ENCODE measurements around the gene C1orf159.
"Not testable (repeated sequence)": the region's sequence is repeated elsewhere in the genome, so short reads cannot be mapped to it uniquely, and the experiment has no call there.

Gene C1orf159

DNA sequence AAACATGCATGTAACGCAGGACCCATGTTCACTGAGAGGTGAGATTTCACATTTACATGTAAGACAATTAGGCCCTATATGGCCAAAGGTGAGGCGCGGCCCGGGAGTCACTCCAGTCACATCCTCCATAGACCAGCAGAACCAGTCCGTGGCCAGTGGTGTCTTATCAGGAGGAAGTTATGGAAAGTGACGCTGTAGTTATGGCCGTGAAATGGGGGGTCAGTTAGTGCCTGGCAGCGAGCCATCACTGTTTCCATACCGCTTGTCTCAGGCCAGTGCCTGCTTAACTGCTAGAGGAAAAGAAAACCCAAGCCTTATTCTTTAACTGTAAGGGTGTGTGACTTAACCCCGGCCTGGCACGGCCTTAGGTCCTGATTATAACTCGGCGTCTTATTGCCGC, 6.1 kb downstream of the C1orf159 start:
- no peak overlapping the region for H3K4me2 ChIP-seq (ENCODE audit: low read length)
- H4K8ac ChIP-seq (ENCODE audit: low read depth, low read length) = no peak overlapping the region
- no peak overlapping the region for H3K23ac ChIP-seq (ENCODE audit: low read length)
- peaks cover 1% of the 10 kb centered on the region for H3K36me3 ChIP-seq (ENCODE audit: control insufficient read depth, insufficient read depth, low read length)
- H3K4me1 ChIP-seq (ENCODE audit: control insufficient read depth, low read depth, low read length) = no peaks in the 10 kb centered on the region
- no peak overlapping the region for H3K27ac ChIP-seq (ENCODE audit: low read depth, low read length)
- H3K4me3 ChIP-seq (ENCODE audit: low read length) = no peak overlapping the region
- H2BK5ac ChIP-seq (ENCODE audit: low read length) = no peak overlapping the region
- no peaks in the 10 kb centered on the region for H3K27me3 ChIP-seq (ENCODE audit: insufficient read depth, low read length, poor library complexity)
- no peaks in the 10 kb centered on the region for H3K79me2 ChIP-seq (ENCODE audit: control insufficient read depth, insufficient read depth, low read length)
- WGBS (ENCODE audit: extremely low coverage, insufficient coverage, low lambda C conversion rate) = no CpG with 5 or more reads among the region's 14 CpGs
- H2BK15ac ChIP-seq (replicated peaks; ENCODE audit: low read depth) = no peak overlapping the region
- H3K18ac ChIP-seq (ENCODE audit: low read length) = no peak overlapping the region
- peaks cover 9% of the 10 kb centered on the region for H3K79me1 ChIP-seq (ENCODE audit: low read length)
- no peak overlapping the region for H2AK5ac ChIP-seq (ENCODE audit: low read length)
- H3K56ac ChIP-seq (ENCODE audit: low read length) = no peak overlapping the region
- no peak overlapping the region for H3K9ac ChIP-seq (ENCODE audit: low read length)
- DNase-seq = no peak
- no peak overlapping the region for H4K5ac ChIP-seq (ENCODE audit: low read length)
- no peak overlapping the region for H2BK120ac ChIP-seq (ENCODE audit: low read depth, low read length)
- no peak overlapping the region for H3K4ac ChIP-seq (ENCODE audit: low read depth, low read length)

GRCh38 chr1:1106510-1107221, 9.2 kb downstream of the C1orf159 start:
- DNase-seq = no peak
- no peak overlapping the region for H2BK15ac ChIP-seq (replicated peaks; ENCODE audit: low read depth)
- H3K27me3 ChIP-seq (ENCODE audit: insufficient read depth, low read length, poor library complexity) = no peaks in the 10 kb centered on the region
- no CpG with 5 or more reads among the region's 31 CpGs for WGBS (ENCODE audit: extremely low coverage, insufficient coverage, low lambda C conversion rate)
- H3K4me2 ChIP-seq (ENCODE audit: low read length) = no peak overlapping the region
- no peak overlapping the region for H3K9ac ChIP-seq (ENCODE audit: low read length)
- no peak overlapping the region for H4K5ac ChIP-seq (ENCODE audit: low read length)
- H3K56ac ChIP-seq (ENCODE audit: low read length) = no peak overlapping the region
- H3K4me3 ChIP-seq (ENCODE audit: low read length) = no peak overlapping the region
- H4K8ac ChIP-seq (ENCODE audit: low read depth, low read length) = no peak overlapping the region
- no peaks in the 10 kb centered on the region for H3K4me1 ChIP-seq (ENCODE audit: control insufficient read depth, low read depth, low read length)
- no peak overlapping the region for H3K4ac ChIP-seq (ENCODE audit: low read depth, low read length)
- H3K36me3 ChIP-seq (ENCODE audit: control insufficient read depth, insufficient read depth, low read length) = no peaks in the 10 kb centered on the region
- no peak overlapping the region for H3K27ac ChIP-seq (ENCODE audit: low read depth, low read length)
- H3K23ac ChIP-seq (ENCODE audit: low read length) = no peak overlapping the region
- no peak overlapping the region for H2AK5ac ChIP-seq (ENCODE audit: low read length)
- H3K79me2 ChIP-seq (ENCODE audit: control insufficient read depth, insufficient read depth, low read length) = no peaks in the 10 kb centered on the region
- no peak overlapping the region for H3K18ac ChIP-seq (ENCODE audit: low read length)
- no peak overlapping the region for H2BK5ac ChIP-seq (ENCODE audit: low read length)
- H2BK120ac ChIP-seq (ENCODE audit: low read depth, low read length) = no peak overlapping the region
- peaks cover 6% of the 10 kb centered on the region for H3K79me1 ChIP-seq (ENCODE audit: low read length)

GRCh38 chr1:1104152-1104551, 11.7 kb downstream of the C1orf159 start:
- not testable (repeated sequence) for H3K4ac ChIP-seq (ENCODE audit: low read depth, low read length); H3K79me1 ChIP-seq (ENCODE audit: low read length); H3K4me2 ChIP-seq (ENCODE audit: low read length); H3K27ac ChIP-seq (ENCODE audit: low read depth, low read length); H3K56ac ChIP-seq (ENCODE audit: low read length); H2BK5ac ChIP-seq (ENCODE audit: low read length); H2AK5ac ChIP-seq (ENCODE audit: low read length); H3K18ac ChIP-seq (ENCODE audit: low read length); H4K8ac ChIP-seq (ENCODE audit: low read depth, low read length); H3K79me2 ChIP-seq (ENCODE audit: control insufficient read depth, insufficient read depth, low read length); H4K5ac ChIP-seq (ENCODE audit: low read length); H2BK15ac ChIP-seq (replicated peaks; ENCODE audit: low read depth); H3K27me3 ChIP-seq (ENCODE audit: insufficient read depth, low read length, poor library complexity); DNase-seq; H3K4me1 ChIP-seq (ENCODE audit: control insufficient read depth, low read depth, low read length); H3K36me3 ChIP-seq (ENCODE audit: control insufficient read depth, insufficient read depth, low read length); H3K9ac ChIP-seq (ENCODE audit: low read length); H3K4me3 ChIP-seq (ENCODE audit: low read length); H2BK120ac ChIP-seq (ENCODE audit: low read depth, low read length); H3K23ac ChIP-seq (ENCODE audit: low read length)
- WGBS (ENCODE audit: extremely low coverage, insufficient coverage, low lambda C conversion rate) = no CpG with 5 or more reads among the region's 6 CpGs

DNA sequence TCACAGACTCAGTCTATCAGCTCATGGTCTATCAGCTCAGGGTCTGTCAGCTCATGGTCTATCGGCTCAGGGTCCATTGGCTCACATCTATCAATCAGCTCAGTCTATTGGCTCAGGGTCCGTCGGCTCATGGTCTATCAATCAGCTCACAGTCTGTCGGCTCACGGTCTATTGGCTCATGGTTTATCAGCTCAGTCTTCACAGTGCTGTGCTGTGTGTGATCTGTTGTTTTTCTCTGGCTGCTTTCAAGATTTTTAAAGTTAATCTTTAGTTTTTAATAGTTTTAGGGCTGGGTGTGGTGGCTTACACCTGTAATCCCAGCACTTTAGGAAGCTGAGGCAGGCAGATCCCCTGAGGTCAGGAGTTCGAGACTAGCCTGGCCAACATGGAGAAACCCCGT, 14.4 kb downstream of the C1orf159 start:
- Histone ChIP-seq H3K79me2 (ENCODE audit: control insufficient read depth, insufficient read depth, low read length) (no peaks in the 10 kb centered on the region), H3K4me3 (ENCODE audit: low read length) (no peak overlapping the region), H3K18ac (ENCODE audit: low read length) (no peak overlapping the region), H3K4me2 (ENCODE audit: low read length) (no peak overlapping the region), H3K23ac (ENCODE audit: low read length) (no peak overlapping the region), H3K4ac (ENCODE audit: low read depth, low read length) (no peak overlapping the region), H2BK15ac (replicated peaks; ENCODE audit: low read depth) (no peak overlapping the region), H2AK5ac (ENCODE audit: low read length) (no peak overlapping the region), H3K27me3 (ENCODE audit: insufficient read depth, low read length, poor library complexity) (no peaks in the 10 kb centered on the region), H3K36me3 (ENCODE audit: control insufficient read depth, insufficient read depth, low read length) (no peaks in the 10 kb centered on the region), H3K27ac (ENCODE audit: low read depth, low read length) (no peak overlapping the region), H2BK5ac (ENCODE audit: low read length) (no peak overlapping the region), H3K79me1 (ENCODE audit: low read length) (peaks cover 2% of the 10 kb centered on the region), H3K4me1 (ENCODE audit: control insufficient read depth, low read depth, low read length) (no peaks in the 10 kb centered on the region), H3K56ac (ENCODE audit: low read length) (no peak overlapping the region), H4K8ac (ENCODE audit: low read depth, low read length) (no peak overlapping the region), H3K9ac (ENCODE audit: low read length) (no peak overlapping the region), H2BK120ac (ENCODE audit: low read depth, low read length) (no peak overlapping the region), H4K5ac (ENCODE audit: low read length) (no peak overlapping the region)
- no CpG with 5 or more reads among the region's 7 CpGs for WGBS (ENCODE audit: extremely low coverage, insufficient coverage, low lambda C conversion rate)
- no peak for DNase-seq

GRCh38 chr1:1100296-1100695, 15.6 kb downstream of the C1orf159 start:
- no peak overlapping the region for H3K9ac ChIP-seq (ENCODE audit: low read length)
- no peak overlapping the region for H3K4me2 ChIP-seq (ENCODE audit: low read length)
- H3K36me3 ChIP-seq (ENCODE audit: control insufficient read depth, insufficient read depth, low read length) = no peaks in the 10 kb centered on the region
- no peak overlapping the region for H3K56ac ChIP-seq (ENCODE audit: low read length)
- H3K23ac ChIP-seq (ENCODE audit: low read length) = no peak overlapping the region
- no peaks in the 10 kb centered on the region for H3K79me2 ChIP-seq (ENCODE audit: control insufficient read depth, insufficient read depth, low read length)
- no peak overlapping the region for H2BK5ac ChIP-seq (ENCODE audit: low read length)
- H4K5ac ChIP-seq (ENCODE audit: low read length) = no peak overlapping the region
- H3K4ac ChIP-seq (ENCODE audit: low read depth, low read length) = no peak overlapping the region
- no peak overlapping the region for H3K27ac ChIP-seq (ENCODE audit: low read depth, low read length)
- no peak overlapping the region for H2BK15ac ChIP-seq (replicated peaks; ENCODE audit: low read depth)
- WGBS (ENCODE audit: extremely low coverage, insufficient coverage, low lambda C conversion rate) = no CpG with 5 or more reads among the region's 11 CpGs
- H4K8ac ChIP-seq (ENCODE audit: low read depth, low read length) = no peak overlapping the region
- no peak overlapping the region for H3K18ac ChIP-seq (ENCODE audit: low read length)
- H2BK120ac ChIP-seq (ENCODE audit: low read depth, low read length) = no peak overlapping the region
- DNase-seq = no peak
- no peaks in the 10 kb centered on the region for H3K4me1 ChIP-seq (ENCODE audit: control insufficient read depth, low read depth, low read length)
- no peak overlapping the region for H2AK5ac ChIP-seq (ENCODE audit: low read length)
- H3K27me3 ChIP-seq (ENCODE audit: insufficient read depth, low read length, poor library complexity) = no peaks in the 10 kb centered on the region
- H3K4me3 ChIP-seq (ENCODE audit: low read length) = no peak overlapping the region
- H3K79me1 ChIP-seq (ENCODE audit: low read length) = peaks cover 2% of the 10 kb centered on the region
